ENCODE results near the gene CTSE. TPM values are rescaled to one million over a fixed set of nuclear protein-coding genes. Genes with fewer than 3 reads are reported as not detected.

The CTSE gene
- polyA plus RNA-seq, 1 donor (not counting 4 experiments of a cell fraction or from before 2014, with no cell fraction given) = 0.33 TPM

GRCh38 chr1:206036663-206037455, 13.2 kb upstream of the CTSE start:
- Histone ChIP-seq H3K9ac (ENCODE audit: control insufficient read depth, extremely low read depth, insufficient read depth, low read length) (no peak overlapping the region), H3K4me1 (ENCODE audit: control insufficient read depth, extremely low read depth, insufficient read depth, low read length) (peaks cover 8% of the 10 kb centered on the region), H3K79me2 (ENCODE audit: control insufficient read depth, insufficient read depth, low read length) (no peaks in the 10 kb centered on the region), H3K9me3 (ENCODE audit: control insufficient read depth, low read depth, low read length) (no peaks in the 10 kb centered on the region), H3K4me3 (ENCODE audit: control insufficient read depth in 2 of 3, extremely low read depth in 1 of 3, insufficient read depth in 2 of 3, low read depth in 1 of 3, low read length in 3 of 3) (no peak overlapping the region), H3K27me3 (ENCODE audit: control insufficient read depth, extremely low read depth, insufficient read depth, low read length) (no peaks in the 10 kb centered on the region), H4K20me1 (ENCODE audit: control insufficient read depth, extremely low read depth, insufficient read depth, low read length) (no peaks in the 10 kb centered on the region), H3K36me3 (ENCODE audit: control insufficient read depth in 2 of 2, extremely low read depth in 1 of 2, insufficient read depth in 2 of 2, low read length in 2 of 2) (no peaks in the 10 kb centered on the region), H3K9me1 (ENCODE audit: control insufficient read depth, extremely low read depth, insufficient read depth, low read length) (no peaks in the 10 kb centered on the region), H3K4me2 (ENCODE audit: control insufficient read depth, extremely low read depth, insufficient read depth, low read depth, low read length) (no peak overlapping the region), H3K27ac (ENCODE audit: control insufficient read depth, insufficient read depth, low read length) (no peak overlapping the region), H2AFZ (ENCODE audit: control insufficient read depth, low read length) (no peak overlapping the region)
- no peak for TF ChIP-seq EZH2 (IDR thresholded peaks at IDR 0.05; ENCODE audit: low read length)
- no peak for TF ChIP-seq CTCF (optimal IDR thresholded peaks at IDR 0.05 in 1 of 3, IDR thresholded peaks at IDR 0.05 in 1 of 3, conservative IDR thresholded peaks at IDR 0.05 in 1 of 3; ENCODE audit: extremely low read depth in 1 of 3, insufficient read depth in 2 of 3, low read length in 3 of 3)
- FAIRE-seq (no peak), DNase-seq (ENCODE audit: low read depth, low spot score) (no peak)
- dilution Hi-C loops (cut with MboI; ENCODE audit: extremely low pct_ligation_motif_present, low sequenced_read_pairs) = no loop called here

GRCh38 chr1:206035027-206035426, 11.3 kb upstream of the CTSE start:
- peak overlapping the region; percentile 42 for H3K4me2 ChIP-seq (ENCODE audit: control insufficient read depth, extremely low read depth, insufficient read depth, low read depth, low read length)
- FAIRE-seq (no peak), DNase-seq (ENCODE audit: low read depth, low spot score) (no peak)
- no peaks in the 10 kb centered on the region for H3K9me3 ChIP-seq (ENCODE audit: control insufficient read depth, low read depth, low read length)
- no peaks in the 10 kb centered on the region for H3K36me3 ChIP-seq (ENCODE audit: control insufficient read depth in 2 of 2, extremely low read depth in 1 of 2, insufficient read depth in 2 of 2, low read length in 2 of 2)
- H3K27ac ChIP-seq (ENCODE audit: control insufficient read depth, insufficient read depth, low read length) = no peak overlapping the region
- peak overlapping the region in 1 of 3 experiments; percentile 1 for H3K4me3 ChIP-seq (ENCODE audit: control insufficient read depth in 2 of 3, extremely low read depth in 1 of 3, insufficient read depth in 2 of 3, low read depth in 1 of 3, low read length in 3 of 3)
- no peaks in the 10 kb centered on the region for H4K20me1 ChIP-seq (ENCODE audit: control insufficient read depth, extremely low read depth, insufficient read depth, low read length)
- H3K27me3 ChIP-seq (ENCODE audit: control insufficient read depth, extremely low read depth, insufficient read depth, low read length) = no peaks in the 10 kb centered on the region
- dilution Hi-C loops (cut with MboI; ENCODE audit: extremely low pct_ligation_motif_present, low sequenced_read_pairs) = no loop called here
- H3K9ac ChIP-seq (ENCODE audit: control insufficient read depth, extremely low read depth, insufficient read depth, low read length) = no peak overlapping the region
- peak overlapping the region; percentile 25 for H2AFZ ChIP-seq (ENCODE audit: control insufficient read depth, low read length)
- peaks cover 14% of the 10 kb centered on the region for H3K4me1 ChIP-seq (ENCODE audit: control insufficient read depth, extremely low read depth, insufficient read depth, low read length)
- no peaks in the 10 kb centered on the region for H3K79me2 ChIP-seq (ENCODE audit: control insufficient read depth, insufficient read depth, low read length)
- TF ChIP-seq EZH2 (IDR thresholded peaks at IDR 0.05; ENCODE audit: low read length) (no peak), CTCF (optimal IDR thresholded peaks at IDR 0.05 in 1 of 3, IDR thresholded peaks at IDR 0.05 in 1 of 3, conservative IDR thresholded peaks at IDR 0.05 in 1 of 3; ENCODE audit: extremely low read depth in 1 of 3, insufficient read depth in 2 of 3, low read length in 3 of 3) (no peak)
- no peaks in the 10 kb centered on the region for H3K9me1 ChIP-seq (ENCODE audit: control insufficient read depth, extremely low read depth, insufficient read depth, low read length)
